Liver (tissue), 9 donors: ENCODE measurements around the gene TIMMDC1. TPM values are rescaled to one million over a fixed set of nuclear protein-coding genes. Genes with fewer than 3 reads are reported as not detected.

Experiments
- DNase-seq: peaks from one replicate; pipeline ENCODE4 v3.0.0-alpha.2; 2017; ENCODE audit warnings: low spot score
- H3K27ac ChIP-seq, 2 donors: one replicate each; pipeline ENCODE4 v1.7.0; 2013; ENCODE audit warnings: inconsistent platforms in 2 of 2, low read length in 2 of 2, control low read depth in 1 of 2, low read depth in 1 of 2, mild to moderate bottlenecking in 1 of 2
- H3K27me3 ChIP-seq, 4 donors: one replicate each; pipeline versions ENCODE4 v1.6.1 to v1.7.0; 2013; ENCODE audit warnings: low read length in 3 of 4, inconsistent platforms in 1 of 4, mild to moderate bottlenecking in 1 of 4, moderate library complexity in 1 of 4; ENCODE audit not compliant: control insufficient read depth in 4 of 4, insufficient read depth in 4 of 4
- H3K36me3 ChIP-seq, 4 donors: one replicate each; pipeline versions ENCODE4 v1.6.1 to v1.7.0; 2013; ENCODE audit warnings: low read length in 3 of 4, mild to moderate bottlenecking in 3 of 4, low read depth in 1 of 4, moderate library complexity in 1 of 4; ENCODE audit not compliant: control insufficient read depth in 4 of 4, insufficient read depth in 3 of 4
- H3K4me1 ChIP-seq, 4 donors: one replicate each; pipeline versions ENCODE4 v1.6.1 to v1.7.0; 2013; ENCODE audit warnings: low read length in 3 of 4, mild to moderate bottlenecking in 3 of 4, moderate library complexity in 1 of 4; ENCODE audit not compliant: control insufficient read depth in 4 of 4, insufficient read depth in 4 of 4
- H3K4me3 ChIP-seq, 3 donors: one replicate each; pipeline versions ENCODE4 v1.6.1 to v1.7.0; 2013; ENCODE audit warnings: low read length in 3 of 3, control low read depth in 1 of 3, low read depth in 1 of 3, mild to moderate bottlenecking in 1 of 3
- H3K9ac ChIP-seq, 2 donors: one replicate each; pipeline ENCODE4 v1.7.0; 2013; ENCODE audit warnings: low read length in 2 of 2, mild to moderate bottlenecking in 2 of 2, moderate library complexity in 2 of 2, control low read depth in 1 of 2, low read depth in 1 of 2
- H3K9me3 ChIP-seq, 4 donors: one replicate each; pipeline versions ENCODE4 v1.6.1 to v1.7.0; 2013; ENCODE audit warnings: low read length in 3 of 4; ENCODE audit not compliant: control insufficient read depth in 4 of 4
- EGR1 ChIP-seq, 2 donors: IDR thresholded peaks; 2 replicates each; pipeline ENCODE4 v1.6.1; 2016 to 2018; ENCODE audit warnings: antibody characterized with exemption in 2 of 2, low read depth in 2 of 2
- FOXA1 ChIP-seq: IDR thresholded peaks from 2 replicates; pipeline ENCODE4 v1.6.1; 2016; ENCODE audit warnings: antibody characterized with exemption
- FOXA2 ChIP-seq: IDR thresholded peaks from 2 replicates; pipeline ENCODE4 v1.6.1; 2016; ENCODE audit warnings: antibody characterized with exemption
- GABPA ChIP-seq, 2 donors: IDR thresholded peaks in 1 of 2; conservative IDR thresholded peaks in 1 of 2; 2 replicates each; pipeline ENCODE4 v1.6.1; 2016; ENCODE audit warnings: antibody characterized with exemption in 2 of 2, mild to moderate bottlenecking in 1 of 2, moderate library complexity in 1 of 2
- HNF4A ChIP-seq, 2 donors: conservative IDR thresholded peaks; 2 replicates each; pipeline ENCODE4 v1.6.1; 2016; ENCODE audit warnings: antibody characterized with exemption in 2 of 2, mild to moderate bottlenecking in 2 of 2
- HNF4G ChIP-seq: IDR thresholded peaks from 2 replicates; pipeline ENCODE4 v1.6.1; 2016; ENCODE audit warnings: antibody characterized with exemption
- JUND ChIP-seq, 2 donors: IDR thresholded peaks; 2 replicates each; pipeline ENCODE4 v1.6.1; 2016; ENCODE audit warnings: antibody characterized with exemption in 2 of 2
- RAD21 ChIP-seq, 2 donors: IDR thresholded peaks; 2 replicates each; pipeline ENCODE4 v1.6.1; 2016; ENCODE audit warnings: antibody characterized with exemption in 2 of 2, mild to moderate bottlenecking in 2 of 2
- SP1 ChIP-seq: IDR thresholded peaks from 2 replicates; pipeline ENCODE4 v1.6.1; 2018; ENCODE audit warnings: antibody characterized with exemption, mild to moderate bottlenecking
- TAF1 ChIP-seq: conservative IDR thresholded peaks from 2 replicates; pipeline ENCODE4 v1.6.1; 2016; ENCODE audit warnings: antibody characterized with exemption, mild to moderate bottlenecking
- YY1 ChIP-seq: IDR thresholded peaks from 2 replicates; pipeline ENCODE4 v1.6.1; 2016; ENCODE audit warnings: antibody characterized with exemption, mild to moderate bottlenecking
- WGBS: extraction: QIAGEN DNeasy Blood & Tissue Kit; methylation state at CpG from one replicate; pipeline ENCODE4 v1.1.7; 2013; 5-methylcytosine and 5-hydroxymethylcytosine counted together
- polyA plus RNA-seq, 2 donors: library from polyadenylated mRNA; stranded (reverse) in 1 of 2; unstranded in 1 of 2; fragments of 200-250 nt in 1 of 2; fragments of >200 nt in 1 of 2; fragmentation: Nextera tagmentation in 1 of 2; extraction: Ambion mirVana in 1 of 2; gene quantifications; one replicate each; pipeline versions ENCODE4 v1.2.1 to v1.2.3, GENCODE V29; 2013 to 2015
- total RNA-seq, 2 donors: library from RNA; depleted of rRNA; stranded (reverse); fragments of >200 nt; gene quantifications; one replicate each; pipeline ENCODE4 v1.2.3, GENCODE V29; 2014
- TF ChIP-seq, protein P1 (sequence below): fragments of 150-350 bp; IDR thresholded peaks from 2 replicates; pipeline ENCODE4 v1.5.1; 2017; ENCODE audit warnings: improper control_type of control experiment, low read depth, low read length; ENCODE audit not compliant: missing input control
- TF ChIP-seq, protein P2 (sequence below): IDR thresholded peaks from 2 replicates; pipeline ENCODE4 v1.6.1; 2016; ENCODE audit warnings: antibody characterized with exemption
- TF ChIP-seq, protein P3 (sequence below): IDR thresholded peaks from 2 replicates; pipeline ENCODE4 v1.6.1; 2016; ENCODE audit warnings: antibody characterized with exemption
- TF ChIP-seq, protein P4 (sequence below): IDR thresholded peaks from 2 replicates; pipeline ENCODE4 v1.6.1; 2016; ENCODE audit warnings: antibody characterized with exemption, mild to moderate bottlenecking
- donor health status: healthy.
- donor health status: healthy.
- donor health status: healthy.
- donor health status: healthy.
- donor health status: healthy.

The TIMMDC1 gene
- total and polyA plus RNA-seq, 4 donors: 25.4 to 54.2 (median 33.2) TPM

DNA sequence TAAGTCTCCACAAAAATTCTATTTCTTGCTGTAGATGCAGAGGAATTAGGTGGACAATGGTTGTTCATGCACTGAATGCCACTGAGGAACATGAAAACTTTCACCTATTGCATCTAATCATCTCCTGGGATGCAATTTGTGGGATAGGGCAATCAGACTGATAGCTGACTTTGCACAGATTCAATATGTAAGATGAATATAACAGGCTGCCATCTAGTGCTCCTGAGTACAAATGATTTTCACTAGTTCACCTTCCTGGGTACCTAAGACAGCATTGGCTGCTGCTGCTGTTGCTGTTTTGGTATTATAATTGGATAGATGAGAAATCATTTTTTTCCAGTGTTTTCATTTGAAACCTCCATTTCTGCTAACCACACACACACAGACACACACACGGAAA, 19.7 kb downstream of the TIMMDC1 start:
- no peak overlapping the region for H3K9ac ChIP-seq
- TF ChIP-seq FOXA1 (no peak), YY1 (no peak)
- H3K27ac ChIP-seq: no peak overlapping the region
- H3K27me3 ChIP-seq: no peaks in the 10 kb centered on the region
- no peaks in the 10 kb centered on the region for H3K9me3 ChIP-seq
- no peak overlapping the region for H3K4me3 ChIP-seq
- no peaks in the 10 kb centered on the region for H3K4me1 ChIP-seq
- DNase-seq: no peak
- peaks cover 4 to 69% (median 60%) of the 10 kb centered on the region in 4 donors for H3K36me3 ChIP-seq
- 97% methylated on average over 1 of the region's 1 CpG for WGBS

DNA sequence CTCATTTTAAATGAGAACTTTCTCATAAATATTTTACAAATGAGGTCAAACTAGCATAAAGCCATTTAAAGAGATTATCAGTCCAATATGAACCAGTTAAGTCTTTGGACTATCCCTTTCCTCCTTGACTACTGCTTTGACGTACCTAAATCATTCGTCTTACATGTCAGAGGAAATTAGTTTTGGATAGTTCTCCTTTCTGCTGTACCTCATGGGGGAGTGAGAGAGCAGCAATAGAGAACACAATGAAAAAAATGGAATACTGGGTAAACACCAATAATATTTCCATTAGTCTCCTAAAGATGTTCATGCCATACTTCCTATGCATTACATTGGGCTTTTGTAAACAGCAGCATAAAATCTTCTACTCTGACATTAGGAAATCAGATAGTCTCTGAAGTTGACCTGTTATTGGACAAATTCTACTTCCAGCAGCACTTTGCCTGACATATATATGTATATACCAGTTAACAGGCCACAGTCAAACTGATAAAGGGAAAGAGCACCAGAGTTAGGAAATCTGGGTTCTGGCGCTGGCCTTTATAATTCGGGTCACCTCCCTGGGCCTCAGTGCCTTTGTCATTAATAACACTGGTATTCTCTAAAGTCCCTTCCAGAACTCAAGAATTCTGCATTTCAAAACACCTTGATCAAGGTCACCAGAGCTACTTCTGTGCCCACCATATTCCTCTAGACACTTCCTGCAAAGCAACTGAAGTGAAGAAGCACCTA, 26.8 kb downstream of the TIMMDC1 start:
- H3K27ac ChIP-seq: no peak overlapping the region
- no peaks in the 10 kb centered on the region for H3K27me3 ChIP-seq
- H3K4me1 ChIP-seq: no peaks in the 10 kb centered on the region
- 86% methylated on average over 4 of the region's 4 CpGs for WGBS
- H3K9ac ChIP-seq: no peak overlapping the region
- H3K36me3 ChIP-seq: peaks cover 0 to 31% (median 28%) of the 10 kb centered on the region in 4 donors
- no peaks in the 10 kb centered on the region for H3K9me3 ChIP-seq
- TF ChIP-seq RAD21 (IDR thresholded peaks at IDR 0.05) (peak; percentile 68 to 76), GABPA (IDR thresholded peaks at IDR 0.05 in 1 of 2, conservative IDR thresholded peaks at IDR 0.05 in 1 of 2) (no peak)
- TF ChIP-seq, protein P1, sequence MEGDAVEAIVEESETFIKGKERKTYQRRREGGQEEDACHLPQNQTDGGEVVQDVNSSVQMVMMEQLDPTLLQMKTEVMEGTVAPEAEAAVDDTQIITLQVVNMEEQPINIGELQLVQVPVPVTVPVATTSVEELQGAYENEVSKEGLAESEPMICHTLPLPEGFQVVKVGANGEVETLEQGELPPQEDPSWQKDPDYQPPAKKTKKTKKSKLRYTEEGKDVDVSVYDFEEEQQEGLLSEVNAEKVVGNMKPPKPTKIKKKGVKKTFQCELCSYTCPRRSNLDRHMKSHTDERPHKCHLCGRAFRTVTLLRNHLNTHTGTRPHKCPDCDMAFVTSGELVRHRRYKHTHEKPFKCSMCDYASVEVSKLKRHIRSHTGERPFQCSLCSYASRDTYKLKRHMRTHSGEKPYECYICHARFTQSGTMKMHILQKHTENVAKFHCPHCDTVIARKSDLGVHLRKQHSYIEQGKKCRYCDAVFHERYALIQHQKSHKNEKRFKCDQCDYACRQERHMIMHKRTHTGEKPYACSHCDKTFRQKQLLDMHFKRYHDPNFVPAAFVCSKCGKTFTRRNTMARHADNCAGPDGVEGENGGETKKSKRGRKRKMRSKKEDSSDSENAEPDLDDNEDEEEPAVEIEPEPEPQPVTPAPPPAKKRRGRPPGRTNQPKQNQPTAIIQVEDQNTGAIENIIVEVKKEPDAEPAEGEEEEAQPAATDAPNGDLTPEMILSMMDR: peak; percentile 28
- DNase-seq: no peak
- H3K4me3 ChIP-seq: no peak overlapping the region

DNA sequence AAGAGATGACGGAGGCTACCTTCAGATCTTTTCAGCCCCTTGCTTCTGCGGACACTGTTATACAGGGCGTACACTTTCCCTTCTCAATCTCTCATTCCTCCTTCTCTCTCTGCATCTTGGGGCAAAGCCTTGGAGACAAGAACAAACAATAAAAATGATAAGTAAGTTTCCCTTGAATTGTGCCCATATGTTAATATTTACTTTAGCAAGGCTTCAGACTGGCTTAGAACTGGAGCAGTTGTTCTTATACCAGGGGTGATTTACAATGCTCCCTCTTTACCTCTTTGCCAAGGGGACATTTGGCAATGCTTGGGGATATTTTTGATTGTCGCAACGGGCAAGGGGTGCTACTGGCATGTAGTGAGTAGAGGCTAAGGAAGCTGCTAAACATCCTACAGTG, 29.4 kb downstream of the TIMMDC1 start:
- 97% methylated on average over 5 of the region's 5 CpGs for WGBS
- no peak overlapping the region for H3K4me3 ChIP-seq
- no peaks in the 10 kb centered on the region for H3K9me3 ChIP-seq
- no peaks in the 10 kb centered on the region for H3K27me3 ChIP-seq
- H3K36me3 ChIP-seq: peaks cover 0 to 13% (median 11%) of the 10 kb centered on the region in 4 donors
- no peak overlapping the region for H3K27ac ChIP-seq
- H3K4me1 ChIP-seq: no peaks in the 10 kb centered on the region
- no peak overlapping the region for H3K9ac ChIP-seq
- no peak for DNase-seq
- TF ChIP-seq, protein P2, sequence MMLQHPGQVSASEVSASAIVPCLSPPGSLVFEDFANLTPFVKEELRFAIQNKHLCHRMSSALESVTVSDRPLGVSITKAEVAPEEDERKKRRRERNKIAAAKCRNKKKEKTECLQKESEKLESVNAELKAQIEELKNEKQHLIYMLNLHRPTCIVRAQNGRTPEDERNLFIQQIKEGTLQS: no peak
- no peak for TF ChIP-seq FOXA1
- no peak for TF ChIP-seq EGR1 (IDR thresholded peaks at IDR 0.05; ENCODE audit: low read depth in 2 of 2)
- TF ChIP-seq JUND (IDR thresholded peaks at IDR 0.05): no peak

DNA sequence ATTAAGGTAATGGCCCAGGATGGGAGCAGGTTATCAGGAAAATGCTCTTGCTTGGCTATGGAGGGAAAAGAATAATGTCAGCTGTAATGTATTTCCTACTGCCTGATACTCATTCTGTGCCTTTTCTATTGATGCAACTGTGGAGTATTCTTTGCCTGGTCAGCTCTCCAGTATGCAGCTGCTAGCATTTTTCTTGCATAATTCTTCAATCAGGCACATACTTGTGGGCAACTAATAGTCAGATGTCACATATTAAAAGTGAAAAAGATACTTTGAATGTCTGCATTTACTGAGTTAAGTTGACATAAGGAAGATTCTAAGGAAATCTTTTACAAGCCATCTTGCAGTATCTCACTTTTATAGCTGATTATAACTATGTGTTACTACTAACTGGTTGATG, 31.5 kb downstream of the TIMMDC1 start:
- Histone ChIP-seq H3K27ac (no peak overlapping the region), H3K4me1 (no peaks in the 10 kb centered on the region), H3K27me3 (no peaks in the 10 kb centered on the region), H3K9ac (no peak overlapping the region), H3K9me3 (no peaks in the 10 kb centered on the region), H3K4me3 (no peak overlapping the region), H3K36me3 (peaks cover 0 to 5% (median under 1%) of the 10 kb centered on the region in 4 donors)
- no peak for DNase-seq
- TF ChIP-seq, protein P3, sequence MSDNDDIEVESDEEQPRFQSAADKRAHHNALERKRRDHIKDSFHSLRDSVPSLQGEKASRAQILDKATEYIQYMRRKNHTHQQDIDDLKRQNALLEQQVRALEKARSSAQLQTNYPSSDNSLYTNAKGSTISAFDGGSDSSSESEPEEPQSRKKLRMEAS: no peak
- TF ChIP-seq JUND (IDR thresholded peaks at IDR 0.05) (no peak), FOXA1 (no peak), GABPA (IDR thresholded peaks at IDR 0.05 in 1 of 2, conservative IDR thresholded peaks at IDR 0.05 in 1 of 2) (no peak), TAF1 (no peak), HNF4G (no peak), HNF4A (conservative IDR thresholded peaks at IDR 0.05) (no peak), RAD21 (IDR thresholded peaks at IDR 0.05) (no peak), SP1 (no peak), FOXA2 (no peak)
- TF ChIP-seq, protein P4, sequence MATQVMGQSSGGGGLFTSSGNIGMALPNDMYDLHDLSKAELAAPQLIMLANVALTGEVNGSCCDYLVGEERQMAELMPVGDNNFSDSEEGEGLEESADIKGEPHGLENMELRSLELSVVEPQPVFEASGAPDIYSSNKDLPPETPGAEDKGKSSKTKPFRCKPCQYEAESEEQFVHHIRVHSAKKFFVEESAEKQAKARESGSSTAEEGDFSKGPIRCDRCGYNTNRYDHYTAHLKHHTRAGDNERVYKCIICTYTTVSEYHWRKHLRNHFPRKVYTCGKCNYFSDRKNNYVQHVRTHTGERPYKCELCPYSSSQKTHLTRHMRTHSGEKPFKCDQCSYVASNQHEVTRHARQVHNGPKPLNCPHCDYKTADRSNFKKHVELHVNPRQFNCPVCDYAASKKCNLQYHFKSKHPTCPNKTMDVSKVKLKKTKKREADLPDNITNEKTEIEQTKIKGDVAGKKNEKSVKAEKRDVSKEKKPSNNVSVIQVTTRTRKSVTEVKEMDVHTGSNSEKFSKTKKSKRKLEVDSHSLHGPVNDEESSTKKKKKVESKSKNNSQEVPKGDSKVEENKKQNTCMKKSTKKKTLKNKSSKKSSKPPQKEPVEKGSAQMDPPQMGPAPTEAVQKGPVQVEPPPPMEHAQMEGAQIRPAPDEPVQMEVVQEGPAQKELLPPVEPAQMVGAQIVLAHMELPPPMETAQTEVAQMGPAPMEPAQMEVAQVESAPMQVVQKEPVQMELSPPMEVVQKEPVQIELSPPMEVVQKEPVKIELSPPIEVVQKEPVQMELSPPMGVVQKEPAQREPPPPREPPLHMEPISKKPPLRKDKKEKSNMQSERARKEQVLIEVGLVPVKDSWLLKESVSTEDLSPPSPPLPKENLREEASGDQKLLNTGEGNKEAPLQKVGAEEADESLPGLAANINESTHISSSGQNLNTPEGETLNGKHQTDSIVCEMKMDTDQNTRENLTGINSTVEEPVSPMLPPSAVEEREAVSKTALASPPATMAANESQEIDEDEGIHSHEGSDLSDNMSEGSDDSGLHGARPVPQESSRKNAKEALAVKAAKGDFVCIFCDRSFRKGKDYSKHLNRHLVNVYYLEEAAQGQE: no peak
